Aorta (tissue), 5 donors: Measurements from ENCODE around the gene BCAT1. TPM values are rescaled to one million over a fixed set of nuclear protein-coding genes. Genes with fewer than 3 reads are reported as not detected.

Experiments used
- ATAC-seq: fragments of 200-7000 bp; cut with Tn5 transposase; one replicate; pipeline ENCODE4 v1.9.1; 2022; ENCODE audit warnings: moderate library complexity; ENCODE audit not compliant: low FRiP score
- DNase-seq, 2 donors: peaks; one replicate each; pipeline ENCODE4 v3.0.0-alpha.2; 2020
- H3K27ac ChIP-seq, 2 donors: one replicate each; pipeline ENCODE4 v1.5.1; 2013; ENCODE audit warnings: low read length in 2 of 2, mild to moderate bottlenecking in 2 of 2, moderate library complexity in 2 of 2, control low read depth in 1 of 2, inconsistent platforms in 1 of 2, low read depth in 1 of 2
- H3K27me3 ChIP-seq, 2 donors: one replicate each; pipeline ENCODE4 v1.6.1; 2013; ENCODE audit warnings: control low read depth in 1 of 2, low read length in 1 of 2, mild to moderate bottlenecking in 1 of 2, moderate library complexity in 1 of 2; ENCODE audit not compliant: insufficient read depth in 2 of 2, control insufficient read depth in 1 of 2
- H3K36me3 ChIP-seq, 2 donors: one replicate each; pipeline ENCODE4 v1.6.1; 2013; ENCODE audit warnings: control low read depth in 1 of 2, low read length in 1 of 2, mild to moderate bottlenecking in 1 of 2; ENCODE audit not compliant: insufficient read depth in 2 of 2, control insufficient read depth in 1 of 2
- H3K4me1 ChIP-seq, 2 donors: one replicate each; pipeline ENCODE4 v1.6.1; 2013; ENCODE audit warnings: low read length in 2 of 2, control low read depth in 1 of 2, mild to moderate bottlenecking in 1 of 2, moderate library complexity in 1 of 2; ENCODE audit not compliant: insufficient read depth in 2 of 2, control insufficient read depth in 1 of 2
- H3K4me3 ChIP-seq, 2 donors: one replicate each; pipeline ENCODE4 v1.5.1; 2013; ENCODE audit warnings: low read length in 2 of 2, control low read depth in 1 of 2, mild to moderate bottlenecking in 1 of 2
- H3K9me3 ChIP-seq: one replicate; pipeline ENCODE4 v1.6.1; 2013; ENCODE audit warnings: mild to moderate bottlenecking, low read length; ENCODE audit not compliant: control insufficient read depth
- WGBS, 2 donors: extraction: QIAGEN DNeasy Blood & Tissue Kit; methylation state at CpG; one replicate each; pipeline ENCODE4 v1.1.7; 2013; 5-methylcytosine and 5-hydroxymethylcytosine counted together
- intact Hi-C, 2 donors: fragments of 100-400 bp; cut with DNase I; formaldehyde crosslinking; loops; one replicate each; pipeline versions ENCODE4 v1.14.2 to v1.15.0; 2022
- polyA plus RNA-seq, 2 donors: library from polyadenylated mRNA; stranded (reverse); fragments of 200-250 nt; gene quantifications; one replicate each; pipeline ENCODE4 v1.2.3, GENCODE V29; 2013
- total RNA-seq, 2 donors: library from RNA; stranded (reverse); fragmentation: NEBNext Ultra II Directional; extraction: Animal tissue kit (Norgen Biotek cat#: 25700); gene quantifications; one replicate each; pipeline ENCODE4 v1.2.1, GENCODE V29; 2021
- donor health status: healthy with polysubstance abuse.
- donor health status: Bipolar disorder and iron deficiency.
- donor health status: DM: no; HTN: no; CAD: no.
- donor health status: DM: no; HTN: no; CAD: no.
- donor health status: DM: yes; HTN: yes; CAD: no.

BCAT1 gene
- total and polyA plus RNA-seq, 4 donors: 3.8 to 47.3 (median 21.8) TPM

- Histone ChIP-seq H3K36me3 (no peaks in the 10 kb centered on the region), H3K4me1 (no peaks in the 10 kb centered on the region), H3K9me3 (no peaks in the 10 kb centered on the region), H3K4me3 (peak overlapping the region; percentile 50 to 63), H3K27ac (no peak overlapping the region), H3K27me3 (no peaks in the 10 kb centered on the region)
- DNase-seq: peak; percentile 63 to 80
- WGBS, 2 donors: 1% methylated on average over 70 to 74 of the region's 74 CpGs
- intact Hi-C loops: no loop called here
- ATAC-seq: peak; percentile 78
Measured at GRCh38 chr12:24902511-24903328, 46.2 kb downstream of the BCAT1 start.

GRCh38 chr12:24901576-24902461 lies 47.1 kb downstream of the BCAT1 start:
- ATAC-seq (no peak), DNase-seq (peak in 1 of 2 donors; percentile 72)
- H3K4me1 ChIP-seq: no peaks in the 10 kb centered on the region
- H3K36me3 ChIP-seq: no peaks in the 10 kb centered on the region
- 35 to 44% methylated on average over 33 of the region's 33 CpGs for WGBS, 2 donors
- intact Hi-C loops: no loop called here
- no peak overlapping the region for H3K27ac ChIP-seq
- no peaks in the 10 kb centered on the region for H3K27me3 ChIP-seq
- H3K9me3 ChIP-seq: no peaks in the 10 kb centered on the region
- peak overlapping the region; percentile 4 to 50 for H3K4me3 ChIP-seq

GRCh38 chr12:24900196-24900595 lies 48.7 kb downstream of the BCAT1 start:
- no peak for ATAC-seq
- no peaks in the 10 kb centered on the region for H3K4me1 ChIP-seq
- no peak overlapping the region for H3K27ac ChIP-seq
- 98 to 99% methylated on average over 3 of the region's 3 CpGs for WGBS, 2 donors
- H3K36me3 ChIP-seq: no peaks in the 10 kb centered on the region
- no peaks in the 10 kb centered on the region for H3K27me3 ChIP-seq
- intact Hi-C loops: no loop called here
- no peak overlapping the region for H3K4me3 ChIP-seq
- DNase-seq: no peak
- H3K9me3 ChIP-seq: no peaks in the 10 kb centered on the region

- Histone ChIP-seq H3K27me3 (no peaks in the 10 kb centered on the region), H3K4me1 (no peaks in the 10 kb centered on the region), H3K36me3 (no peaks in the 10 kb centered on the region), H3K27ac (no peak overlapping the region), H3K4me3 (no peak overlapping the region), H3K9me3 (no peaks in the 10 kb centered on the region)
- intact Hi-C loops: no loop called here
- DNase-seq (no peak), ATAC-seq (no peak)
- 96 to 98% methylated on average over 4 of the region's 4 CpGs for WGBS, 2 donors
Measured at GRCh38 chr12:24899503-24900075, 49.3 kb downstream of the BCAT1 start.

- Histone ChIP-seq H3K4me1 (no peaks in the 10 kb centered on the region), H3K27ac (no peak overlapping the region), H3K27me3 (no peaks in the 10 kb centered on the region), H3K9me3 (no peaks in the 10 kb centered on the region), H3K36me3 (no peaks in the 10 kb centered on the region), H3K4me3 (no peak overlapping the region)
- ATAC-seq (no peak), DNase-seq (no peak)
- intact Hi-C loops: no loop called here
- WGBS, 2 donors: 87 to 90% methylated on average over 3 of the region's 3 CpGs
Measured at GRCh38 chr12:24898606-24899005, 50.3 kb downstream of the BCAT1 start.

GRCh38 chr12:24898185-24898584 lies 50.7 kb downstream of the BCAT1 start:
- H3K27me3 ChIP-seq: no peaks in the 10 kb centered on the region
- no peaks in the 10 kb centered on the region for H3K9me3 ChIP-seq
- H3K27ac ChIP-seq: no peak overlapping the region
- no peak overlapping the region for H3K4me3 ChIP-seq
- 44% methylated on average over 1 of the region's 1 CpG for whole genome bisulfite sequencing, 2 donors
- no peaks in the 10 kb centered on the region for H3K4me1 ChIP-seq
- intact Hi-C loops: no loop called here
- DNase-seq (no peak), ATAC-seq (no peak)
- H3K36me3 ChIP-seq: no peaks in the 10 kb centered on the region

GRCh38 chr12:24896171-24896570 lies 52.7 kb downstream of the BCAT1 start:
- intact Hi-C loops: no loop called here
- no peak overlapping the region for H3K4me3 ChIP-seq
- H3K27me3 ChIP-seq: no peaks in the 10 kb centered on the region
- H3K36me3 ChIP-seq: no peaks in the 10 kb centered on the region
- ATAC-seq: no peak
- no peaks in the 10 kb centered on the region for H3K9me3 ChIP-seq
- WGBS, 2 donors: 28 to 31% methylated on average over 6 of the region's 6 CpGs
- DNase-seq: no peak
- H3K4me1 ChIP-seq: no peaks in the 10 kb centered on the region
- H3K27ac ChIP-seq: no peak overlapping the region

GRCh38 chr12:24895612-24896011 lies 53.3 kb downstream of the BCAT1 start:
- no peaks in the 10 kb centered on the region for H3K9me3 ChIP-seq
- DNase-seq (no peak), ATAC-seq (peak; percentile 62)
- no peaks in the 10 kb centered on the region for H3K36me3 ChIP-seq
- H3K4me3 ChIP-seq: no peak overlapping the region
- no peaks in the 10 kb centered on the region for H3K27me3 ChIP-seq
- no peak overlapping the region for H3K27ac ChIP-seq
- intact Hi-C loops: no loop called here
- H3K4me1 ChIP-seq: no peaks in the 10 kb centered on the region
- 6 to 8% methylated on average over 1 of the region's 1 CpG for WGBS, 2 donors
